Activated T-cell treated with anti-CD3 and anti-CD28 coated beads for 1 hour (primary cell): ENCODE data around the gene PHACTR2.
"Not testable (repeated sequence)": the region's sequence is repeated elsewhere in the genome, so short reads cannot be mapped to it uniquely, and the experiment has no call there.

Experiments used
- DNase-seq: peaks from one replicate; pipeline ENCODE4 v3.0.0-alpha.2; 2020; ENCODE audit warnings: low read depth

PHACTR2 gene

GRCh38 chr6:143810745-143811144 lies 133.0 kb downstream of the PHACTR2 start:
- DNase-seq: no peak

DNA sequence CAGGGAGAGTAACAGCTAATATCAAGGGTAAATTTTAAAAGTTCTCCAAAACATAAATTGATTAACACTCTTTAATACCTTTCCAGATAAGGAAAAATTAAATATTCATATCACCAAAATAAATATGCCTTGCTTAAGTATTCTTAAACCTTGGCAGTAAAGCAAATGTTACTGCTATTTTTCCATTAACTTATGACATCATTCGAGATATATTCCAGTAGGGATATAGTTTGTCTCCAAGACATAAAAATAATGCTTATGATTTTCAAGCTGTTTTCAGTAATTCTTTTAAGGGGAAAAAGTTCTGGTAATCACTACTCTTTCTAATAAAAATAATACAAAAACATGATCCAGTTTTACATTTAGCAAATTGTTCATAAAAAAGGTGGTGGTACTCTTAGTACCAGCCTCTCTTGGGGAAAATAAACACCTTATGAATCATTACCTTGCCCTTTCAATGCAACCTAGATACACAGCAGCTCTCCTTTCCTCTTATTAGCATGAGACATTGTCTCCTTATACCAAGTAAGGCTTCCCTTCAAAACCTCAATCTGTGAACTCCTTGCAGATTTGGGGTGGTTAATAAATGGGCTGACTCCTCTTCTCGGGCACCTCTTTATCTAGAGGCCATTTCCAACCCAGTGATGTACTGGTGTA lies 133.9 kb downstream of the PHACTR2 start:
- DNase-seq: no peak

DNA sequence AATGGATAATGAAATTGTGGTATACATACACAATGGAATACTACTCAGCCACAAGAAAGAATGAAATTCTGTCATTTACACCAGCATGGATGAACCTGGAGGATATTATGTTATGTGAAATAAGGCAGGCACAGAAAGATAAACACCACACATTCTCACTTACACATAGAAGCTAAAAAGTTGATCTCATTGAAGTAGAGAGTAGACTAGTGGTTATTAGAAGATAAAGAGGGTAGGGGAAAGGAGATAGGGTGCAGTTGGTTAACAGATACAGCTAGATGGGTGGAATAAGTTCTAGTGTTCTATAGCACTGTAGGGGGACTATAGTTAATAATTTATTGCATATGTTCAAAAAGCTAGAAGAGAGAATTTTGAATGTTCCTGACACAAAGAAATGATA lies 139.9 kb downstream of the PHACTR2 start:
- no peak for DNase-seq

GRCh38 chr6:143821359-143821758 lies 143.6 kb downstream of the PHACTR2 start:
- no peak for DNase-seq

- DNase-seq: no peak
These were observed 144.8 kb downstream of the PHACTR2 start for GRCh38 chr6:143822584-143823024.

- no peak for DNase-seq
These were observed 145.8 kb downstream of the PHACTR2 start for GRCh38 chr6:143823548-143823947.

DNA sequence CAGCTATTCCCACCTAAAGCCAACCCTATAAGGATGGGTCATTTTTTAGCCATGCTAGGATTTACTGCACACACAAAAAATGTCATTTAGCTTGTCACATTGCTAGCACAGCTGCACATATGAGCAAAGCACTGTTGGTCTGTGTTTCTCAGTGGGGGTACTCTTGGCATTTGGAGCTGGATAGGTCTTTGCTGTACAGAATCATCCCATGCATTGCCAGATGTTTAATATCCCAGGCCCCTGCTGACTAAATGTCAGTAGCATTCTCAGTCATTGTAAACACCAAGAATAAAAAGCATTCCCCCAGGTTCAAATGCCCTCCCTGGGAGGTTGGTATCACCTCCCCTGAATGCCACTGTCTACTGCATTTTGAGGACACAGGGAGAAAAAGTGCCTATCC lies 150.8 kb downstream of the PHACTR2 start:
- no peak for DNase-seq

- no peak for DNase-seq
These were observed 158.4 kb downstream of the PHACTR2 start for GRCh38 chr6:143836150-143836549.

GRCh38 chr6:143838395-143838794 lies 160.6 kb downstream of the PHACTR2 start:
- DNase-seq: no peak

DNA sequence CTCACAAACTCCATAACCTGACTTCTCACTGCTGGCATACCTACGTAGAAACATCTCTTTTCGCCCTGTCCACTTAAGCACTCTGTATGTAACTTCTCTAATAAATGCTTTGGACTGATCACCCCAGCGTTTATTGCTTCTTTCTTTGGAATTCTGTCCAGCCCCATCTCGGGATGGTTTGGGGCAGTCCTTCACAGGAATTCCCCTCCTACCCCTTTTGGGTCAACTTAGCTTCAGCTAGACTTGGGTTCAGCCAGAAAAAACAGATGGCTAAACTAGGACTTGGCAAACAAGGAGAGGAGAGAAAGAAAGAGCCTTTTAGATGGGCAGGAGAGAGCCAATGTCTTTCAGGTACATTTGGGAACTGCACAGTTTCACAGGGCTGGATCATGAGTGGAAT lies 161.4 kb downstream of the PHACTR2 start:
- DNase-seq: no peak

- DNase-seq: no peak
These were observed 163.0 kb downstream of the PHACTR2 start for GRCh38 chr6:143840595-143841265.

DNA sequence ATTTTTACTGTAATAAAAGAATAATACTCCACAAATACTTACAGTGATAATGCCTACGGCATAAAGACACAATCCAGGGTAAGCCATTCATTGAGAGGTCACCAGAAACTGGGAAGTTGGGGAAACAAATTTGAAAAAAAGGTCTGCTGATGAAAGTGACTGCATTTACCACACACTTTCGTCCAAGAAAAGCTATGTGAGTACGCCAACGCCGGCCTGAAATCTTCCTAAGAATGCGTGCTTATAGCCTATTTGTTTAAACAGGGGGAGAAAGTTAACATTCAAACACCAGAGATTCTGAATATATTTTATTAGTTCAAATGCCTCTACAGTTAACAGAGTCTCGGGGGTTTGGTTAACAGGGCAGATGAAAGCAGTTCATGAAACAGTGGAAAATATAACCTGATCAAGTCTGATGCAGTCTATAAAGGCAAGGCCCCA lies 164.7 kb downstream of the PHACTR2 start:
- DNase-seq: no peak

DNA sequence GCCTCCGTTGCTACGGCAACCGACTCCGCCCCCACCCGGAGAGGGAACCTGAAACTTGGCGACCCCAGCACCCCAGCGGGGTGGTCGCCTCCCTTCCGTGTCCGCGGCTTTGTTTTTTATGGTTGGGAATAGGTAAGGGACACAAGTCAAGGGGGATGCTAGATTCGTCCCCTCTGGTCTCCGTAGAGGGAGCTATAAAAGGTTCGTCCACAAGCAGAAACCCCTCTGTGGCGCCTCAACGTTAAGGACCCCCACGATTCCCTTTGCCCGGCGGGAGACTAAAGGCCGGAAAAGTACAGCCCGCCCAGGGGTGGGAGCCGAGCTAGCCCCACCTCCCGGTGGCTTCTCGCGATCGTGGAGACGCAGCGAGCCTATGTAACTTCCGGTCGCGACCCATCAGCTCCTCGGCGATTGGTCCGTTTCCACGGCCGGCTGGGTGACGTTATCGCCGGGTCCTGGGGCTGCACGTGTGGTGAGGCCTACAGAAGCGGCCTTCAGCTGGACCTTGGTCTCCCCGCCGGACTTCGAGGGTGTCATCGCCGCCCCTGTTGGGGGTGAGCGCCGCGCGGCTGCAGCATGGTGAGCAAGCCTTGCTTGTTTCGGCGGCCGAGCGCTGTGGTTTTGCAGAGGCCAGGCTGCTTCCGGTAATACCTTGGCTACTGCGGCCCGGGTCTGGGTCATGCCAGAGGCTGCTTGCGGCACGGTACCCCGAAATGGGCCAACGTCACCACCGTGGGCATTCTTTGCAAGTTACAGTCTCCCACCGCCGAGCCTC lies 165.3 kb downstream of the PHACTR2 start, which contains the start of gene LTV1:
Gene LTV1 (plus strand): TSS at position 437 of the 775 bp plus-strand sequence. CDS start 140 bp downstream, at position 577.
- peak; percentile 83 for DNase-seq

DNA sequence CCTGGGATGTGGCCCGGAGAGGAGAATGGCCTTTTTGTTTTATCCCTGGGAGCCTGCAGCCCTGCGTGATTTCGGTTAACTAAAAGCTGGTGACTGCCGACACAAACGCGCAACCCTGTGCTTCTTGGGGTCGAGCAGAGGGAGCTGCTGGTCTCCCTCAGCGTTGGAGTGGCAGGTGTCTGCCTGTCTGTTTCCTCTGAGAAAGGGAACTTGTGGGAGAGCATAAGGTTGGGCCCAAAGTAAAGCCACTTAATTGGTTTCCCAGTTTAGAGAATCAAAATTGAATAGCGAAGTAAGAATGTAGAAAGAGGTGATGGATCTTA lies 165.9 kb downstream of the PHACTR2 start:
- no peak for DNase-seq

DNA sequence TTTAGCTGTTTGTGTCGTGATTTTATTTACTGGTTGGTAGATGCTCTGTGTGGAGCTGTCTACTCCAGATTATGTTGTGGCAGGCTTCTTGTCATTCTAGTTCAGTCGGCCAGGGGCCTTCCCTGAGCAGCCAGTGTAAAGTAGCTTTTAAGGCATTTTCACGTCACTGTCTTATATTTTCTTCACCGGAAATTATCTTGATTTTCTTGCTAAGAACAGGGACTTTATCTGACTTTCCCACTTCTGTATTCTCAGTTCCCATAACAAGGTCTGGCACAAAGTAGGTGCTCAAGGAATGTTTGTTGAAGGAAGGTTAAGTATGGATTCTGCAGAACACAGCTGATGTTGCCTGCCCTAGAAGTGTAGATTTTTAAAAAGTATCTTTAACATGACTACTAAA lies 166.2 kb downstream of the PHACTR2 start:
- no peak for DNase-seq

DNA sequence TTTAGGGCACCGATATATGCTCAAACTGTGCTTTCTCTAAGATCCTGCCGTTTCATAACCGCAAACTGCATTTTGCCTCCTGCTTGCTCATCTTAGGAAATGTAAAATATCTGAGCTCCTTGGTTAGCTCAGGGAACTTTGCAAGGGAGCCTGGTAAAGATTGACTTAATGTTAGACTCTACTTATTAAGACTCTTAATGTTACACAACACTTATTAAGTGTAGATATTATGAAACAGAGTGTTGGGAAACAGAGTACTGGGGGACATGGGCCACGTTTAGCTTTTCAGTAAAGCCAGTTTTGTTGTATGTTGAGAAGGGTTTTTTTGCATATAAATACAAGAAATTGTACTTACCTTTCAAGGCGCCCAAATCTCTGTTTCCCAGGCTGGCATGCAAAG lies 167.3 kb downstream of the PHACTR2 start:
- no peak for DNase-seq

- not testable (repeated sequence) for DNase-seq
These were observed 173.9 kb downstream of the PHACTR2 start for GRCh38 chr6:143851706-143852105.

DNA sequence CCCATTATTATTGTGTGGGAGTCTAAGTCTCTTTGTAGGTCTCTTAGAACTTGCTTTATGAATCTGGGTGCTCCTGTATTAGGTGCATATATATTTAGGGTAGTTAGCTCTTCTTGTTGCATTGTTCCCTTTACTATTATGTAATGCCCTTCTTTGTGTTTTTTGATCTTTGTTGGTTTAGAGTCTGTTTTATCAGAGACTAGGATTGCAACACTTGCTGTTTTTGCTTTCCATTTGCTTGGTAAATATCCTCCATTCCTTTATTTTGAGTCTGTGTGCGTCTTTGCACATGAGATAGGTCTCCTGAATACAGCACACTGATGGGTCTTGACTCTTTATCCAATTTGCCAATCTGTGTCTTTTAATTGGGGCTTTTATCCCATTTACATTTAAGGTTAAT lies 177.3 kb downstream of the PHACTR2 start:
- DNase-seq: not testable (repeated sequence)

DNA sequence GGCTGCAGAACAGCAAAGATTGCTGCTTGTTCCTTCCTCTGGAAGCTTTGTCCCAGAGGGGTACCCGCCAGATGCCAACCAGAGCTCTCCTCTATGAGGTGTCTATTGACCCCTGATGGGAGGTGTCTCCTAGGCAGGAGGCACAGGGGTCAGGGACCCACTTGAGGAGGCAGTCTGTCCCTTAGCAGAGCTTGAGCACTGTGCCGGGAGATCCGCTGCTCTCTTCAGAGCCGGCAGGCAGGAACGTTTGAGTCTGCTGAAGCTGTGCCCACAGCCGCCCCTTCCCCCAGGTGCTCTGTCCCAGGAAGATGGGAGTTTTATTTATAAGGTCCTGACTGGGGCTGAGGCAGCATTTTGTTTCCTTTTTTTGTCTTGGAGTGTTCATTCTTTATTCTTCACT lies 179.0 kb downstream of the PHACTR2 start:
- not testable (repeated sequence) for DNase-seq

- DNase-seq: no peak
These were observed 179.9 kb downstream of the PHACTR2 start for GRCh38 chr6:143857651-143858050.

DNA sequence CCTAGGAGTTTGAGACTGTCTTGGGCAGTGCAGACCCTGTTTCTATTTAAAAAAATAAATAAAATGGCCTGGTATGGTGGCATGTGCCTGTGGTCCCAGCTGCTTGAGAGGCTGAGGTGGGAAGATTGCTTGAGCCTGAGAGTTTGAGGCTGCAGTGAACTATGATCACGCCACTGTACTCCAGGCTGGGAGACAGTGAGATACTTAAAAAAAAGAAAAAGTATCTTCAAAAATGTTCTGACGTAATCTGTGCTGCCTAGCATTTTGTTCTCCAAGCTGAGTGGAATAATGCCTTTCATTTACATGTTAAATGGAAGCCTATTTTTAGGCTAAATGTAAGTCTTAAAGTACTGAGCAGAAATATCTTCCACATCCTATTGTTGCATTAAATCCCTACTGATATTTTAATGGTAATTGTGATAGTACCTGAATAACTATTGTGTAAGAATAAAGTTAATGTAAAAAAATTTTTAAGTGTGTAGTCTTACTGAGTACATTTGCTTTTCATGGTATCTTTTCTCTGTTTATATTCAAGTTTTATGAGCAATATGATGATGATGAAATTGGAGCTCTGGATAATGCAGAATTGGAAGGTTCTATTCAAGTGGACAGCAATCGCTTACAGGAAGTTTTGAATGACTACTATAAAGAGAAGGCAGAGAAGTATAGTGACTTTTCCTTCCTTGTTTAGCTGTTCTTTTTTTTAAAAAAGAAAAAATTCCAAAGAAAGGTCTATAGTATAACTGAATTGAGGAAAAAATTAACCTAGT lies 182.3 kb downstream of the PHACTR2 start:
- DNase-seq: no peak

- DNase-seq: no peak
These were observed 186.0 kb downstream of the PHACTR2 start for GRCh38 chr6:143863771-143864170.
